NCI-H524 (cell line): Measurements from ENCODE around the gene RAD18.

ENCODE experiments used
- DNase-seq, 2 experiments: peaks; one replicate each; lab custom pipeline; 2025; lab: John Stamatoyannopoulos, UW

Gene RAD18, protein sequence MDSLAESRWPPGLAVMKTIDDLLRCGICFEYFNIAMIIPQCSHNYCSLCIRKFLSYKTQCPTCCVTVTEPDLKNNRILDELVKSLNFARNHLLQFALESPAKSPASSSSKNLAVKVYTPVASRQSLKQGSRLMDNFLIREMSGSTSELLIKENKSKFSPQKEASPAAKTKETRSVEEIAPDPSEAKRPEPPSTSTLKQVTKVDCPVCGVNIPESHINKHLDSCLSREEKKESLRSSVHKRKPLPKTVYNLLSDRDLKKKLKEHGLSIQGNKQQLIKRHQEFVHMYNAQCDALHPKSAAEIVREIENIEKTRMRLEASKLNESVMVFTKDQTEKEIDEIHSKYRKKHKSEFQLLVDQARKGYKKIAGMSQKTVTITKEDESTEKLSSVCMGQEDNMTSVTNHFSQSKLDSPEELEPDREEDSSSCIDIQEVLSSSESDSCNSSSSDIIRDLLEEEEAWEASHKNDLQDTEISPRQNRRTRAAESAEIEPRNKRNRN

DNA sequence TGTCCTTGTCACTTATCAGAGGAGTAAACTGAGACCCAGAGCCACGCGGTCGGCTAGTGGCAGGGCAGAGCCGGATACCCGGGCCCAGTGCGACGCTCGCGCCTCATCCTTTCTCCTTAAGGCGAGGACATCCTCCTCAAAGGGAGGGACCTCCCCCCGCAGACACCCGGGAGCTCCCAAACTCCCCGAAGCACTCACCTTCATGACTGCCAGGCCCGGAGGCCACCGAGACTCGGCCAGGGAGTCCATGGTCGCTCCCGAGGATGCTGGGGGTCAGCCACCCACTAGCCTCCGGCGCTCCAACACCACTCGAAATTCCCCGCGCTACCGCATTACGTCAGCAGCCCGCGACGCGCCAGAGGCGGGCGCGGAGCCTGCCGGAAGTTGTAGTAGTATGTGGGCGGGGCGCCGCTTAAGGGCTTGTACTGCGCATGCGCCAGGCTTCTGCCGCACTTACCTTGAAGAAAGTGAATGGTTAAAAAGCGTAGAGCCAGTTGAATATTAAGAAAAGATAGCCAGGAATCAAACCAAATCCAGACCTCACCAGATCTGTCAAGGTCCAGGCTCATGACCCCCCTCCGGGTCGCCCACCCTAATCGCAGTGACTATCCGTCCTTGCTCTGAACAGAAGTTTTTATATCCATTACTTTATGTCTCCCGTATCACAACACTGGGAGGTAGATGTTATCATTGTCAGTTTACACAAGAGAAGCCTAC, at the start of gene RAD18:
Gene RAD18, minus strand, starts transcription at position 336 of the 717 bp plus-strand sequence. Its CDS starts 87 bp downstream, at position 249.
- DNase-seq, result peak; percentile 58 to 92

DNA sequence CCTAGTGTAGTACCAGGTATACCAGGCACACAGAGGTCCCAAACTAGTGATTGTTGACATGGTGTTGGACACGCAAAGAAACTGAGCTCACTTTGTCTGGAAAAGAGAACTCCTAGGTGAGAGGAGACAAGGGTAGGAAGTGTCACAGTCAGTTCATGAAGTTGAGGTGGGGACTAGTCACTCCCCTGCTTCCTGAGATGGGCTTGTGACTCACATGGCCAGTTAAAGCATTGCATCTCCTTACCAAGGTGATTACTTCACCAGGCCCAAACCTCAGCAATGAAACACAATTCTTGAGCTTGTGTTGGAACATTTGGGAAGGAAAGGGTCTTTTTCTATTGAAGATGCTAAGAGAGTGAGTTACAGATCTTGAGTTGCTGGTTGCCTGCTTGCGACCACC, 49.2 kb upstream of the RAD18 start:
- DNase-seq, result no peak

DNA sequence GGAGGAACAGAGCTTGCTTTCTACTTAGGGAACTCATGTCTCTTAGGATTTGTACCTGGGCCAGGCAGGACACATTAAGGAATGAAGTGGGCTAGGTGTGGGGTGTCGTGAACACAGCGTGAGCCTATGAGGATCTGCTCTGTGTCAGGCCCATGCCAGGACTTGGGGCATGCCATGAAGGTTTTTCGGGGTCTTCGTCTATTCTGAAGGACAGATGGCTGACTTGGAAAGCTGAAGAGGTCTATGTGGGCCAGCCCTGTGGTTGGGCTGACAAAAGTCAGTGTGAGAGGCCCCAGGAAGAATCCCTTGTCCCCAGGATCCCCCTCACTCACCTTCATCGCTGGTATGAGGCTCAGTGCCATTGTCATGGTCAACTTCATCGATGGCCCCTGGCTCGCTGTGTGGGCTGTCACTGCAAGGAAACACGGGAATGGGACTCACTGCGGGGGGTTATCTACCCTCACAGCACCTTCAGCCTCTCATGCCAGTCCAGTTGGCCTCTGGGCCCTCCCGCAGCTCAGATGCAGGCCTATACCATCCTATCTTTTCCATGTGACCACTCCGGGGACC, 46.8 kb upstream of the RAD18 start:
- no peak for DNase-seq

DNA sequence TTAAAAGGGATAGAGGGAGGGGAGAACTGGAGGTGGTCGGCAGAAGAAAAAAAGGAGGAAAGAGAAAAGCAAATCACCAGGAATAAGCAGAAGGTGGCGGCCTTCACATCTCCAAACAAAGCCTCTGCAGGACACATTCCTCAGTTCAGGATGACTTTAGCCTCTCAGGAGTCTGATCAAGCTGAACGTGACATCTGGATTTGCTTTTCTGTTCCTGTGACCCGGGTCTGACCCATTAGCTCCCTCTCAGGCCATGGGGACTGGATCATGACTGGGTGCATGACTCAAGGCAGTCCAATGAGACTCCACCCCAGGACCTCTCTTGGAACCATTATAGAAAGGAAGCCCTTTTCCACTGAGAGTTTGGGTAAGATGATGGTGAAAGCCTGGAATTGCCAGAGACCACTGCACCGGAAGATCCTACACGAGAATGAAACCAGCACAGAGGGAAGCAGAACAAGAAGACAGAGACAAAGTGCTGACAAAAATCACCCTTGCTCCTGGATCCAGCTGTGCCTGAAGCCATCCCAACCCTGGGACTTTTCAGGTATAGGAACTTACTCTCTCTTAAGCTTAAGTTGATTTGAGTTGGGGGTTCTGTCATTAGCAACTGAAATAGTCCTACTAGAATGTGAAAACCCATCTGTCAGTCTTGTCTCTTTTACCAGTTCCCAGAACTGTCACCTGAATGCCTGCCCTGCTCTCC, 45.4 kb upstream of the RAD18 start:
- no peak for DNase-seq

DNA sequence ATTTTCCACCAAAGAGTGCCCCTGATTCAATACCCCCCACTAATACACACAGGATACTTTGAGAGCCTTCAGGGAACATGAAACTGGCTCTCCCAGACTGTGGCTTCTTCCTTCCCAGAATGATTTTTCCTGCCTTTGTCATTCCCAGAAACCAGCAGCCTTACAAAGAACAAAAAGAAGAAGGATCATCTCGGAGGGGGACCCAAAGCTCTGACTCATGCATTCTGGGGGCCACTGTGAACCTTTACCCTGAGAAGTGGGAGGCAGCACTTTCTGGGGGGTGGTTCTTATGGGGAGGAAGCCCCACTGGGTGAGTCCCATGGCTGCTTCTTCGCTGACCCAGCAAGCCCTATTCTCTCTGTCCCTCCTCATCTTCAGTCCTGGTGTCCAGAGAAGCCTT, 44.7 kb upstream of the RAD18 start:
- no peak for DNase-seq

DNA sequence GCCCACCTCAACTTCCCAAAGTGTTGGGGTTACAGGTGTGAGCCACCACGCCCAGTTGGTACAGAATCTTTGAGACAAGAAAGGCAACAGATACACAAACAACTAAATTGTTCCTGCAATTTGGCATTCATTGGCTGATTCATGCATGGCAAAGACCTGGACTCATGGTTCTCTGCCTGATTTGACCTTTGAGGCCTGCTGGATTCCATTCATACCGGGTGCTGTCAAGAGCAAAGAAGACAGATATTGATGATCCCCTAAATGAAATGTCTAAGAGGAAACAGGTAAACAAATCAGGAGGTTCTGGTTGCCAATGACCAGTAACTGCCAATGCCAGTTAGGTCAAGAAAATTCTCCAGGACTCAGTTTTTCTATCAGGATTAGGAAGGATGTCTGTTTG, 43.9 kb upstream of the RAD18 start:
- no peak for DNase-seq

DNA sequence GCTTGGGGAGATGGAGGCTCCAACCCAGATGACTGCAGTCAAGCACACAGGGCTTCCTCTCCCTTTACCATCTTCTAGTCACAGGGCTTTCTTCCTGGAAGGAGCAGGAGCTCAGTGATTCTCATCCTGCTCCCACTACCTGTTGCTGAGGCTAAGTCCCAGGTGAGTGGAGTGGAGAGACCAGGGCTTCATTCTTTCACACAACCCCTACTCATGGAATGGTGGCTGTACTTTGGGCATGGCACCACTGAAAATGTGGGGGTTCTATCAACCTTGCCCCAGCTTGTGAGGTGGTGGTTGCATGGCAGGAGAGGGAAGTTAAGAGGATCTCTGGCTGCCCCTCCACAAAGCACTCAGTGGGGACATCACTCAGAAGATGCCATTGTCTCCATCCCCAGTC, 36.8 kb upstream of the RAD18 start:
- no peak for DNase-seq

DNA sequence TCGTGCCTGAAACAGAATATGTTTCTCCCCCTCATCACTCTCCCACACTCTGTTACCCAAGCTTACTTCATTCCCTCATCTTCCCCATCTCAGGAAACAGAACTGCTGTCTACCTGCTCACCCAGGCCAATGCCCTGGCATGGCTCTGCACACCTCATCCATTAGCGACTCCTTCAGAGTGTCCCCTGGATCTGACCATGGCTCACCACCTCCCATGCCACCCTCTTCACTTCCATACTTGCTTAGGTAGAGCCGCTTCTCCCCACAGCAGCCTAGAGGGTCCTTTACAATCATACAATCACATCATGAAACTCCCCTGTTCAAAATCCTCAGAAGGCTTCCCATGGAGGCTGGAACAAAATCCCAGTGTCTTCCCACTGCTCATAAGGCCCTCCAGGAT, 33.9 kb upstream of the RAD18 start:
- no peak for DNase-seq

DNA sequence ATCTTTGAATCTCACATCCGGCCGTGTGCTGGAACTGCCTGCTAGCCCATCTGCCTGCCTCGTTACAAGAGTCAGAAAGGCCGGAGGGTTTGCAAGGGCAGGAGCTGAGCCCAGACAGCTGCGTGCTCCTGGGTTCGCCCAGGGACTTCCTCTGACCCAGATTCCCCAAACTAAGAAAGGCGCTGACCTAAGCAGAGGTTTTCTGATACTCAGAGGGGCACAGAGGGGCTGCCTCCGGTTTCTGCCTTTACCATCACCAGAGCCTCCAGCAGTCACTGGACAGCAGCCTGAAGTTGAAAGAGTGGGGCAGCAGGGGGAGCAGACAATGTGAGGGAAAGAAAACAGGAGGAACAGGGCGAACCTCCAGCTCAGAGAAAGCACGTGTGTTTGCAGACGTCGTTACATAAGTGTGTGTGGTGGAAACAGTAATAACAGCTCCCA, 33.4 kb upstream of the RAD18 start:
- no peak for DNase-seq

DNA sequence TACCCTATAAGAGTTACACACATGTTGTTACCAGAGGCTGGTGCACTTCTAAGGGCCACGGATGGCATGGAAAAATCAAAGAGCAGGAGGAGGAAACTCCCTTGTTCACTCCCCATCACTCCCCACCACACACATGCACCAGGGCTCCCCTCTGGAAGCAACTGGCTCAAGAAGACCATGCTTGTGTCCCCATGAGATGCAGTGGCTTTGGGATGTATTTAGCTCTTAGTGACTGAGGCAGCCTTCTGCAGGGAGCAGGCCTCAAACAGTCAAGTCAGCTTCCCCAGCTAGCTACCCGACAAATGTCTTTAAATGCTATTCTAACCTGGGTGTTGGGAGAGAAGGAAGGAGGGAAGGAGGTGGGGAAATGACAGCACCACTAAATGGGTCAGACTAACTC, 32.9 kb upstream of the RAD18 start:
- no peak for DNase-seq

DNA sequence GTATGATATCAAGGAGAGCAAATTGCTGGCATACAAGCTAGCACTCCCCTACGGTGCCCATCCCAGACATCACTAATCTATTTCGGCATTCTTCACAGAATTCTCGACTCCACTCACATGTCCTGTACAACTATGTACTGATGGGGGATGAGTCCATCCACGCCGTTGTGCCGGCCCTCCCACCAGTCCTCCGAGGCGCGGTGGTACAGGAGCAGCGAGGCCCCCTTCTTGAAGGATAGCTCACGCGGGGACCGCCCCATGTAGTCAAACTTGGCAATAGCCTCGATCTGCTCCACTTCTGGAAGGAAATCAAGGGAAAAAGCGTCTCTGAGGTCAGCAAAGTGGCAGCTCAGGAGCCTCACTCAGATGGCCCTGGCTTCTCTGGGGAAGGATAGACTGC, 31.0 kb upstream of the RAD18 start:
- no peak for DNase-seq

DNA sequence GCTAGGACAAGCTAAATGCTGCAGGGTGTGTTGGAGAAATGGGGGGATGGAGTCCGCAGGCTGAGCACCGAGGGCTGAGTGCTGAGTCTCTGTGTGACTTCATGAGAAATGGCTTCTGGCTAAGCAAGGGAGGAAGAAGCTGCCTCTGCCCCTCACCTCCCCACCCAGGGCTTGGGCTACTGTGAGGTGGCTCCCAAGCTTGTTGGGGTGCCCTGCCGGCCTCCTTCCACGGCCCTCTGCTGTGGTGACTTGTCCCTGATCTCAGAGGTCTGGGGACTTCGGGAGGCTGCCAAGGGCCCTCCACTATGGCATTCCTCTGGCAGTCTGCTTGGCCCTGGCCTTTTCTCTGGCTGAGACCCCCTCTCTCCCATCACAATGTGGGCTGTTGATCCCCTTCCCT, 30.1 kb upstream of the RAD18 start:
- DNase-seq, result no peak

DNA sequence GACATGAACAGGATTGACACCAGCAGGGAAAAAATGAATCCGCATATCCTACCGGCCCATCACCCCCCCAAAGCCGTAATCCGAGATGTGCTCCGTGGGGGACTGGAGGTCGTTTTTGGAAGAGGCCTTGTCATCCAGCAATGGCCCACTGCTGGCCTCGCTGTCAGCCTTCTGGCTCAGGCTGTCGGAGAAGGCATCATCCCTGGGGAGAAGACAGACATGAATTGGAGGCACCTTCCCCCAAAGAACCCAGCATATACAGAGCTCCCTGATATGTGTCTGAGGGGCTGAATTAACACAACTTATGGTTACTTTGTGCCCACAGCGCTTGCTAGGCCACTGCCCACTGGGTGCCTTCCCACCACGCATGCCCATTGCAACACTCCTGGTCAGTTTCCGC, 29.6 kb upstream of the RAD18 start:
- DNase-seq, result no peak

DNA sequence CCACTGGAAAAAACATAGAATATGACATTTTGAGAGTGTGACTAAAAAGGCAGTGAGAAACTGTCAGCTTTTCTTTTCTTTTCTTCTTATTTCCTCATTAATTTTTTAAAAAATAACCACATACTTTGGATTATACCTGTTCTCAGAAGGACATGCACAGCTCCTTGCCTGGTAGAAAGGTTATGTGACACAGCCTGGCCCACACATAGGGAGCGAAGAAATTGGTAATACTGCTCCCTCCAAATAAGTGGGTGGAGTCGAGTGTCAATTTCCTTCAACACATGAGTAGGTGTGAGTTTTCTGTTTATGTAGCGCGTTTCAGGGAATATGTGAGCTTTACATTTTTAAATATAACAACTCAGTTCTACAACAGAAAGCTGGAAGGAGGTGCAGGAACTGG, 28.9 kb upstream of the RAD18 start:
- DNase-seq, result no peak

DNA sequence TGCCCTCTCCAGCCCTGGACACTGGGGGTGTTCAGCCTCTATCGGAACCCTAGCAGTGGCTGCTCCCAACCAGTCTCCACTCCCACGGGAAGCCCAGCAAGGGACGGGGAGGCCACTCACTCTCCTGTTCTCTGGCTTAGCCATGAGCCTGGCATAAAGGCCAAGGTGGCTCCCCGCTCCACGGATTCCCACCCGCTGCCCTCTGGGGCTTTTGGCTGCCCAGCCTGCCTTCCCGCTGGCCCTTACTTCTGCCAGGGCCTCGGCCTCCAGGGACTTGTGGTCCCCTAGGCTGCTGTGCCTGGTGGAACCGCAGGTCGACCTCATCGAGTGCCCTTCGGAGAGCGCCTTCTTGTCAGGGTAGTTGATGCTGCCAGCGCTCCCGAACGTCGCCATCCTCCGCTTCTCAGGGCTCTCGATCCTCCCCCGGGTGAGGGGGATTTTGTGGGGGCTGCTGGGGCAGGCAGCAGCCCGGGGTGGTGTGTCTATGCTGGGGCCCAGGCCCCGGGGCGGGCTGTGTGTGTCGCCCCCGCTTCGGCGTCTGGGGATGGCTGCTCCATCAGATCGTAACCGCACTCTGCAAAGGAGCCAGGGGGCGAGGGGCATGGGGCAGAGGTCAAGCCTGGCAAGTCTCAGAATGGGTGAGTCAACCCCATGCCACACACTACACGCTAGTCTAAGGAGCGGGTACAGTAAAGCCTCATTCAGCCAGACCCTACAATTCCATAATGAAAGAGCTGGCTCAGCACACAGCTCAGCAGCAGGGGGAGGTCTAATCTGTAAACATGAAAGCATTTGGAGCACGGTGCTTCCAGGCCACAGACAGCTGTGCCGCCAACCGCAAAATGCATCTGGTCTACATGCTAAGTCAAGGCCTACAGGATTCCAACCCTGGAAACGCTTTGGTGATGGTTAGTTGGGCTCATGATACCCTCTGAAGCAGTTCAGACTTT, 27.3 kb upstream of the RAD18 start:
- DNase-seq, result peak in 1 of 2 experiments; percentile 13

DNA sequence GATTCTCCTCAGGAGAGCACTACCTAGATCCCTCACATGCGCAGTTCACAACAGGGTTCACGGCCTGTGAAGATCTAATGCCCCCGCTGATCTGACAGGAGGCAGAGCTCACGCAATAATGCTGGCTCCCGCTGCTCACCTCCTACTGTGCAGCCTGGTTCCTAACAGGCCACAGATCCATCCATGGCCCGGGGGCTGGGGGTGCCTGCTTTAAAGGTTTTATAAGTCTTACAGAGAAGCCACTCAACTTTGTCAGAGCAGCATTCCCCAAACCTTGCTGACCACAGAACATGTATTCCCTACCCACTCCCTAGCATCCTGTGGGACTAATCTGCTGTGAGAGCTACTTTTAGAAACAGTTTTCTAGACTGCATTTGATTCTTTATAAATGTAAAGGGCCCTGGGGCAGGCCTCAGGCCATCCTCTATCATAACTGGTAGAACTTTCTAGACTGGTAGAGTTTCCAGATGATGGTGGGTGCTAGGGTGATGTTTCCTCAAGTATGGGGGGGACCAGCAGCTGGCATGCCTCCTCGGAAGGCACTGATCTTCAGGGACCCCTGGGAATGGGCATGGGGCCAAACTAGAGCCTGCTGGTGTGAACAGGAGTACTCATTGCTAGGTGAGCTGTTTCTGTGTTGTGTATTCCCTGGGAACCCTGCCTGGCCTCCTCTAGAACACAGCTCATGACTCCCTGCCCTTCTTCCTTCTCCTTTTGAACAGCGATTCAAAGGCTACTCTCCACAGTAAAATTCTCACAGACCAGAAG, 25.7 kb upstream of the RAD18 start:
- no peak for DNase-seq

DNA sequence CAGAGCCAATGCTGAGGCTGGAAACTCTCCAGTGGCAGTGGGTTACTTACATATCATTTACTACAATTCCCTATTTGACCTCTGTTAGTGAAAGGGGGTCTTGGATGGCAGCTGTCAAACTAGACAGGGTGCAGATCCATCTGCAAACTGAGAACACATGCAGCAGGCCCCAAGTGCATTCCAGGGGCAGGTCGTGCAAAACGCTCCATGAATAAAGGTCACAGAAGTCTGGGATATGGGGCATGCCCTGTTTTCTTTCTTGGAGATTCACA, 25.0 kb upstream of the RAD18 start:
- no peak for DNase-seq

DNA sequence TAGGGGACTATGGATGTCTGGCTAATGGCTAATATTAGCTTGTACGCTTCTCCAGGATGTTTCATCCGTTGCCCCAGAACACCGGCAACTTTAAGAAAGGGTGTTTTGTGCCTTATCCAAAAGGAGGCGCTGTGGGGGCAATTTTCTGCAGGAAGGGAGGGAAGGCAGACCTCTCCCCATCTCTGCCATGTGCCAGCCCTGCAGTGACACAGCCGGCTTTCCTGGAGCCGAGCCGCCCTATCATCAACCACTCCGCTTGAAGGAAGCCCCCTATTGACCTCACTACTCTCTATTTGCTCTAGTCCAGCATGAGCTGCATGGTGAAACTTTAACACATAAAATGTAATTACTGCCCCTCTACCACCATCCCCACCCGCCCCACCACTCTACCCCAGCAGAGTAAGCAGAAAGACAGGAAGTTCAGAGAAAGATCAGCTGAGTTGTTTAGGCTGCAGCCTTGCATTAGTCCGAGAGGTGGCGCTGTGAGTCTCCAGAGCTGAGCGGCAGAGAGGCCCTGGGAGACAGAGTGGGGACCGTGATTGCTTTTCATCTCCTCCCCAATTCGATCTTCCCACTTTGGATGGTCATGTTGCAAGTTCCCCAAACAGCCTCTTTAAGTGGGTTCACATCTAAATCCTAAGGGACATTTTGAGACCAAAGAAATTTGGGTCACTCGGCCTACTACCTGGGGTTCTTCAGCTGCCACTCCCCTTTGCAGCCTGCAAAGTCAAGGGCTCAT, 24.5 kb upstream of the RAD18 start:
- DNase-seq, result peak; percentile 20 to 53

DNA sequence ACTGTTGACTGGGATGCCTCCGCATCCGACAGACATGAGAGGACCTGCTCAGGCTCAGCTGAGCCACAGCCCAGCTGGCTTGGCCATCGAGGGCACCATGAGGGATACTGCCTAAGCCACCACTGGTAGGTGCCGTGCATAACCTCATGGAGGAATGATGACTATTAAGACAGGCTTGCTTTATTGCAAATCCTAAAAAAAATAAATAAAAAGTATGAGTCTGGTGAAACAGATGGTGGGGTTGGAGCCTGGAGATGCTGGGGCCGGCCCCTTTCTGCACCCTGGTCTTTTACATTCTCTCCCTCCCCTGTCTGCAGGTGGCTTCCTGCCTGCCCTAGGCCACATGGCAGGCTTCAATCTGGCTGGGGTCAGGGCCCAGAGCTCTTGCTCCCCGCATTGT, 24.0 kb upstream of the RAD18 start:
- no peak for DNase-seq

DNA sequence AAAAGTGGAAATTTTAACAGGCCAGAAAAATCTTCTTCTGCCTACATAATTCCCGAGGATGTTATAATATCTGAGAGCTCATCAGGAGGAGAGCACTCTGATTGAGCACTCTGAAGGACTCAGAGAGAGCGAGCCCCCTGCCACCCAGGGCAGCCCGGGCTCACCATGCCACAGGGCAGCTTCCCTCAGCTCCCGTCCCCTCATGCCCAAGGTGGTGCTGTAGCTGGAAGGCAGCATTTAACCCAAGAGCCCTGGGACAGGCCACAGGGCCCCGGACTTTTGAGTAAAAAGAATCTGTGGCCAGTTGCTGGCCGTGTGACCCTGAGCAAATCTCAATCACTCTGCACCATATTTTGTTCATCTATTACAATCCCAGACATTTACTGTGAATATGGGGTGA, 23.5 kb upstream of the RAD18 start:
- no peak for DNase-seq
